HG03378 (cell line): Measurements from ENCODE around the gene SHISA3.

Experiments
- ATAC-seq: cut with Tn5 transposase; IDR thresholded peaks from one replicate; pipeline ENCODE4 v1.9.1; 2021; ENCODE audit warnings: mild to moderate bottlenecking, moderate library complexity; ENCODE audit not compliant: unreplicated experiment

The SHISA3 gene

DNA sequence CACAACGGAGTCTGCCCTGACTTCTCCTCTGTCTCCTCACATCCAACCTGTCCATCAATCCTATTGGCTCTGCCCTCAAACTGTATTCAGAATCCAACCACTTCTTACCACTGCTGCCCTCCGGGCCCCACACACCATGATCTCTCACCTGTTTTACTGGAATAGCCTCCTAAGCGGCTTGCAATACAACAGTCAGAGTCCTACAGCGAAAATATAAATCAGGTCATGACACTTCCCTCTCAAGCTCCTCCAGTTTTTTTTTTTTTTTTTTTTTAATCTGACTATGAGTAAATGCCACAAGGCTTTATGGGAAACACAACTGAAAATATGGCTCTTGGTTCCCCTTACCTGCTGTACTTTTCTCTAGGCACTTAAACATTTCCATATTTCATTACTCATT lies 42.8 kb downstream of the SHISA3 start:
- ATAC-seq, result no peak

- no peak for ATAC-seq
These were observed 45.3 kb downstream of the SHISA3 start for GRCh38 chr4:42442601-42443000.

- ATAC-seq, result no peak
These were observed 47.8 kb downstream of the SHISA3 start for GRCh38 chr4:42445038-42445437.

- ATAC-seq, result no peak
These were observed 49.5 kb downstream of the SHISA3 start for GRCh38 chr4:42446823-42447222.
